ENCODE data around the gene RPL36.

Gene RPL36

DNA sequence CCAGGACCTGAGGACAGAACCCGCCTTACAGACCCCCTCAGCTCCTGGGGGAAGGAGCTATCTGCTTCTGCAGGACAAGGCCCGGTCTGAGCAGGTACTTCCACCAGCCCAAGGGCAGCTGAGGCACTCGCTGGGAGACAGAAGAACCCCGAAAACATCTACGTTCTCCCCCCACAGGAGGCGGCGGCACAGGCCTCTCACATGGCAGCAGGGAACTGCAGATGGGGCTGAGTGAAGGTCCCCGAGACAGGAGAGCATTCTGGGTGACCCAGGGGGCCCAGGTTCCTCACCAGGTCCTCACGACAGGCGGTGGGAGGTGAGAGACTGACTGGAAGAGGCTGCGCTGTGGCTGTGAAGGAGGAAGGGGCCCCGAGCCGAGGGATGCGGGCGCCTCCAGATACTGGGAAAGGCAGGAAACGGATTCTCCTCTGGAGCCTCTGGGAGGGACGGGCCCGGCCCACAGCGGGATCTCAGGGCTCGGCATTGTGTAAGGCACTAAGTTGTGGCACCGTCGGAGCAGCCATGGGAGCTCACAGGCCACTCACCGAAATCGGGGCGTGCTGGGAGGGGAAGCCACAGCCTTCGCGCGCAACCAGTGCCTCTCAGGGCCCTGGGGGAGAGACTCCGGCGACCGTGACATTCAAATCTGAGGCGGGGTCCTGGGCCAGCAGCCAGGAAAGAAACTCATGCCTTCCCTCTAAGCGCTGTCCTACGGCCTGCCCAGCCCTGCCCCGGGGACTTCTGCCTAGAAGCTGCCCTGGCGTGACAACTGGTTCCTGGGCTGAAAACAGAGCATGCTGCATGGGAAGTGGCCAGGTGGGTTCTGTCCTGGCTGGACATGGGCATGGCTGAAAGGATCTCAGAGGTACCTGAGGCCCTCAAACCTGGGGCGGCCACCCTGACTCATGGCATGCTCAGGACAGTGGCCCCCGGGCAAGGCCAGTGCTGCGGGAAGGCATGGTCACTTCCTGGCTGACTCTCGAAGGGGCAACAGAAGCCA is 14.0 kb downstream of the RPL36 start:
- Mint-ChIP-seq H3K9me3 (no peaks in the 10 kb centered on the region), H3K27ac (peak overlapping the region; percentile 90), H3K36me3 (peaks cover 100% of the 10 kb centered on the region), H3K4me3 (no peak overlapping the region), H3K4me1 (peaks cover 5% of the 10 kb centered on the region)
- no peak for DNase-seq (ENCODE audit: low spot score in 2 of 2)
- ATAC-seq = no peak

DNA sequence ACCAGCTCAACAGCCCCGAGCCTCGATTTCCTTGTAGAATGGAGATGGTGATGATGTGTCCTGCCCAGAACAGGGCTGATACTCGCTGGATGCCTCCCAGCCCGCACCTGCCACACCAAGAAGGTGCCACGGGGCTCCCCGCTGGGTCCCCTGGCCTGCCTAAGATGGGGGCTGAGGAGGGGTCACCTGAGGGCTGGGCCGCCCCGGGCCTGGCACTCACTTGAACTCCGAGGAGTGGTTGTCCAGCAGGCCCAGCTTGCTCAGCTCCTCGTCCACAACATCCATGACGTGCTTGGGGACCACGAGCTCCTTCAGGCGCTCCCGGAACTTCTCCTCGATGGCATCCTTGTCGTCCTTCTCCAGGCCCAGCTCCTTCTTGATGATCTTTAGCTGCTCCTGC is 15.5 kb downstream of the RPL36 start:
- Mint-ChIP-seq H3K4me3 (no peak overlapping the region), H3K36me3 (peaks cover 100% of the 10 kb centered on the region), H3K9me3 (no peaks in the 10 kb centered on the region), H3K27ac (no peak overlapping the region), H3K4me1 (peaks cover 5% of the 10 kb centered on the region)
- ATAC-seq (no peak), DNase-seq (ENCODE audit: low spot score in 2 of 2) (no peak)

- Mint-ChIP-seq H3K4me1 (peaks cover 5% of the 10 kb centered on the region), H3K4me3 (no peak overlapping the region), H3K9me3 (no peaks in the 10 kb centered on the region), H3K36me3 (peaks cover 100% of the 10 kb centered on the region), H3K27ac (peak overlapping the region; percentile 61)
- no peak for DNase-seq (ENCODE audit: low spot score in 2 of 2)
- no peak for ATAC-seq
These were observed 16.9 kb downstream of the RPL36 start for GRCh38 chr19:5706876-5707573.

- DNase-seq (ENCODE audit: low spot score in 2 of 2) = no peak
- Mint-ChIP-seq H3K27ac (peak overlapping the region; percentile 61), H3K4me1 (peaks cover 5% of the 10 kb centered on the region), H3K36me3 (peaks cover 100% of the 10 kb centered on the region), H3K9me3 (no peaks in the 10 kb centered on the region), H3K4me3 (no peak overlapping the region)
- peak; percentile 23 for ATAC-seq
These were observed 17.8 kb downstream of the RPL36 start for GRCh38 chr19:5707576-5708575.

DNA sequence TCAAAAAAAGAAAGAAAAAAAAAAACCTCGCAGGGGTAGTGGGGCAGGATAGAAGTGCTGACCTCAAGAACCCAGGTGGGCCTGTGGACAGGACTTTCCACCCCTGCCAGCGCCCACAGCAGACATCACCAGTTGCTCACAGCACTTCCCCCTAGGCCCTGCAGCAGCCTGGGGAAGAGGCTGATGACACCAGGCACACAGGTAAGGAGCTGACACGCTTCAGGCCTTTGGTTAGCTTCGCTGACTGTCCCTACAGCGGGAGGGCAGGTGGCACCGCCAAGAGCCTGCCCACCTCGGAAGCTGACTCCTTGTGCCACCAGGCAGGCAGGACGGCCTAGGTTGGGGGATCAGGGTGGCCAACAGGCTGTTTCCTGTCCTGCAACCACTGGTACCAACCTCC is 20.9 kb downstream of the RPL36 start:
- Mint-ChIP-seq H3K36me3 (peaks cover 100% of the 10 kb centered on the region), H3K4me3 (no peak overlapping the region), H3K4me1 (no peaks in the 10 kb centered on the region), H3K9me3 (no peaks in the 10 kb centered on the region), H3K27ac (no peak overlapping the region)
- ATAC-seq = no peak
- no peak for DNase-seq (ENCODE audit: low spot score in 2 of 2)

- Mint-ChIP-seq H3K4me3 (no peak overlapping the region), H3K4me1 (peaks cover under 1% of the 10 kb centered on the region), H3K9me3 (no peaks in the 10 kb centered on the region), H3K27ac (no peak overlapping the region), H3K36me3 (peaks cover 100% of the 10 kb centered on the region)
- DNase-seq (ENCODE audit: low spot score in 2 of 2) (no peak), ATAC-seq (no peak)
These were observed 21.6 kb downstream of the RPL36 start for GRCh38 chr19:5711713-5712161.

GRCh38 chr19:5713228-5713627 is 23.1 kb downstream of the RPL36 start:
- ATAC-seq (no peak), DNase-seq (ENCODE audit: low spot score in 2 of 2) (no peak)
- Mint-ChIP-seq H3K4me1 (peaks cover 13% of the 10 kb centered on the region), H3K36me3 (peaks cover 100% of the 10 kb centered on the region), H3K9me3 (no peaks in the 10 kb centered on the region), H3K27ac (no peak overlapping the region), H3K4me3 (no peak overlapping the region)

DNA sequence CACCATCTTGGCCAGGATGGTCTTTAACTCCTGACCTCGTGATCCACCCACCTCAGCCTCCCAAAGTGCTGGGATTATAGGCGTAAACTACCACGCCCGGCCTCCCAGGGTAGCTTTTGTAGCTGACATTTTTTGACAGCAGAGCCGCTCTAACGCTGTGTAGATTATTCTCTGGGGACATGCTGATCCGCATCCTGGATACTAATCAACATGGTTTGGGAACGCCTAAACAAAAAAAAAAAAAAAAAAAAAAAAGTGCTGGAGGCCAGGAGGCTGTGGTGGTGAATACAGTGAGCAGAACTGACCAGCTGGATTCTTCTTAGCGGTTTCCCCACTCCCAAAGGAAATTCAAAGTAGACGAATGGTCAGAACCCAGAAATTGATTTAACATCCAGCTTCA is 24.7 kb downstream of the RPL36 start:
- Mint-ChIP-seq H3K4me3 (no peak overlapping the region), H3K27ac (no peak overlapping the region), H3K4me1 (peaks cover 13% of the 10 kb centered on the region), H3K36me3 (peaks cover 100% of the 10 kb centered on the region), H3K9me3 (no peaks in the 10 kb centered on the region)
- no peak for DNase-seq (ENCODE audit: low spot score in 2 of 2)
- no peak for ATAC-seq

DNA sequence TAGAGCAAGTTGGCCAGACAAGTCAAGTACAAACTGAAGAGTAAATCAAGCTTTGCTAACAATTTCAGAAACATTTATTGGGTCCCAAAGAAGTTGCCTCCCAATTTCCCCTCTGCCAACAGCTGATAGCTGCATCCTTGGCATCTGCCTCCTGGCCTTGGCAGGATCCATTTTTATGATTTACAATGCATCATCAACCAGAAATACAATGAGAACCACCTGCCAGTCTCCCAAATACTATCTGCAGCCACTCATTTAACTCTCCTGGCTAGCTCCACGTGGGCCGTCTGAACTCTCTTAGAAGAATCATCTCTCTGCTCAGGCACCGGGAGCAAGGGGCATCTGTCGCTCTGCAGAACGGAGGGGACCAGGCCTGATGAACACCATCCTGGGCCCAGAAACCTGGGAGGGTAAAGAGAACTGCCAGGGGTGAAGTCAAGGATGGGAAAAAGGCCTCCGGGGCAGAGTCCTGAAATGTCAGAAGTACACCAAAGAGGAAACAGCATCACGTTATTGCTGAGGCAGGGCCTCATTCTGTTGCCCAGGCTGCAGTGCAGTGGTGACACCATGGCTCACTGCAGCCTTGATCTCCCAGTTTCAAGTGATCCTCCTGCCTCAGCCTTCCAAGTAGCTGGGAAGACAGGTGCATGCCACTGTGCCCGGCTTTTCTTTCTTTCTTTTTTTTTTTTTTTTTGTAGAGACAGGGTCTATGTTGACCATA is 27.3 kb downstream of the RPL36 start:
- peak overlapping the region; percentile 98 for H3K27ac Mint-ChIP-seq
- H3K4me3 Mint-ChIP-seq = peak overlapping the region; percentile 90
- peaks cover 91% of the 10 kb centered on the region for H3K36me3 Mint-ChIP-seq
- DNase-seq (ENCODE audit: low spot score in 2 of 2) (no peak), ATAC-seq (no peak)
- H3K9me3 Mint-ChIP-seq = no peaks in the 10 kb centered on the region
- peaks cover 13% of the 10 kb centered on the region for H3K4me1 Mint-ChIP-seq

- DNase-seq (ENCODE audit: low spot score in 2 of 2) (peak in 1 of 2 donors; percentile 70), ATAC-seq (peak; percentile 3)
- peak overlapping the region; percentile 90 for H3K4me3 Mint-ChIP-seq
- peak overlapping the region; percentile 98 for H3K27ac Mint-ChIP-seq
- H3K4me1 Mint-ChIP-seq = peaks cover 13% of the 10 kb centered on the region
- peaks cover 84% of the 10 kb centered on the region for H3K36me3 Mint-ChIP-seq
- H3K9me3 Mint-ChIP-seq = no peaks in the 10 kb centered on the region
These were observed 28.0 kb downstream of the RPL36 start for GRCh38 chr19:5718037-5718578.

DNA sequence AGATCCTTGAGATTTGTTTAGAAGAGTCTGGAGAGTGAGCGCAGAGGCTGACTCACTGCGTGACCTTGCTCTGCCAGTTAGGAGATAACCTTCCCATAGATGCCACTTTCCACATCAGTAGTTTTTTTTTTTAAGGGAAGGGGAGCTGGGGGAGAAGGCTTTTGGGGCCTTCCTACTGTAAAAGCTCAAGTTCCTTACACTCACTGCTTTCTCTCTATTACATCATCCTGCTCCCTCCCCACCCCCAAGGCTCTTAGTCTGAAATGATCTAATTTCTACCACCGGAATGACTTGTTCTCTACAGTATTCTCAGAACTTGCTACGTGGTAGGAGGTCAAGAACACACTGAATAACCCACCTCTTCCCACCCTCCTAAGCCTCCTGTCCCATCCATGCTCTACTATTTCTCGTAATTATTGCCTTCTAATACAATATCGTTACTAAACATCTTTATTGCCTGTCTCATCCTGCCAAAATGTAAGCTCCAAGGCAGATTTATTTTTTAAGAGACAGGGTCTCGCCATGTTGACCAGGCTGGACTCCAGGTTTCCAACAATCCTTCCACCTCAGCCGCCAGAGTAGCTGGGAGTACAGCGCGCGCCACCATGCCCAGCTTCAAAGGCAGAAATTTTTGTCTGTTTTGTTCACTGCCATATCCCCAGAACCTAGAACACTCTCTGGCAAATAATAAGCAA is 28.6 kb downstream of the RPL36 start:
- Mint-ChIP-seq H3K4me3 (peak overlapping the region; percentile 90), H3K36me3 (peaks cover 77% of the 10 kb centered on the region), H3K4me1 (peaks cover 13% of the 10 kb centered on the region), H3K27ac (peak overlapping the region; percentile 98), H3K9me3 (no peaks in the 10 kb centered on the region)
- ATAC-seq (peak; percentile 68), DNase-seq (ENCODE audit: low spot score in 2 of 2) (peak in 1 of 2 donors; percentile 81)

DNA sequence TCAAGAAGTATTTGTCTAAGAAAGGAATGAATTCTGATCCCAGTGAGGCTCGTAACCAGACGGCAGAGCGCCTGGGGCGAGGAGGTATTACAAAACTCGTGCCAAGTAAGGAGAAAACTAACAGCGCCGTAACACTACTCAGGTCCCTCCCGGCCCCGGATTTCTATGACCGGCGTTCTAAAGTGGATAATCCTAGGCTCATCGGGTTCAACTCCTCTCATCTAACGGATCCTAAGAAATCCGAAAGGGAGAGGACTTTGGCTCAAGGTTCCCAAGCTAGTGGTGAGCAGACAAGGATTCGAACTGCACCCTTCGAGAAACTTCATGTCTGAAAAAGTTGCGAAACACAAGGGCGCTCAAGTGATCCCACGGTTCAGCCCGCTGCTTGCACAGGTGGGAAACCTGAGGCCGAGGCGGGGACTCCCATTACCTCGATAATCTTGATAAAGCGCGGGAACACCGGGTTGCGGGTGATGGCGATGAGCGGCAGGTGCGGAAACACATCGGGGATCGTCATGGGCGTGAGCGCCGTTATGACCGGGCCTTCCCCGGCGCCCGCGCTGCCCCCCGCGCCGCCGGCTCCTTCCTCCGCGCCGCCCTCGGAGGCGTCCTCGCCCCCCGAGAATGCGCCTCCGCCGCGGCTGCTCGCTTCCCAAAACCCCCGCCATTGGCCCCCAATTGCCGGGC is 29.3 kb downstream of the RPL36 start:
- ATAC-seq = no peak
- peaks cover 71% of the 10 kb centered on the region for H3K36me3 Mint-ChIP-seq
- peak in 1 of 2 donors; percentile 73 for DNase-seq (ENCODE audit: low spot score in 2 of 2)

More for the DNA sequence above, 29.3 kb downstream of the RPL36 start:
- H3K9me3 Mint-ChIP-seq = no peaks in the 10 kb centered on the region
- H3K27ac Mint-ChIP-seq = peak overlapping the region; percentile 98
- peaks cover 13% of the 10 kb centered on the region for H3K4me1 Mint-ChIP-seq
- H3K4me3 Mint-ChIP-seq = peak overlapping the region; percentile 90
